Activated naive CD8-positive, alpha-beta T cell treated with anti-CD3 and anti-CD28 coated beads, Interleukin-2, amount 50 U/mL, for 24 hours (primary cell): ENCODE measurements around the gene RNF223.
"Not testable (repeated sequence)": the region's sequence is repeated elsewhere in the genome, so short reads cannot be mapped to it uniquely, and the experiment has no call there.

Experiments
- ATAC-seq: fragments of 150-1000 bp; cut with Tn5 transposase; one replicate; pipeline ENCODE4 v1.10.0; 2021
- DNase-seq: peaks from one replicate; pipeline ENCODE4 v3.0.0; 2021
- H3K27ac Mint-ChIP-seq: one replicate; pipeline ENCODE4 v1.8.0; 2021; ENCODE audit warnings: mild to moderate bottlenecking, mixed read lengths
- H3K27me3 Mint-ChIP-seq: one replicate; pipeline ENCODE4 v1.8.0; 2021; ENCODE audit warnings: mixed read lengths
- H3K36me3 Mint-ChIP-seq: one replicate; pipeline ENCODE4 v1.8.0; 2021; ENCODE audit warnings: low read depth, mixed read lengths
- H3K4me1 Mint-ChIP-seq: one replicate; pipeline ENCODE4 v1.8.0; 2021; ENCODE audit warnings: mixed read lengths
- H3K4me3 Mint-ChIP-seq: one replicate; pipeline ENCODE4 v1.8.0; 2021; ENCODE audit warnings: mild to moderate bottlenecking, moderate library complexity, mixed read lengths
- H3K9me3 Mint-ChIP-seq: one replicate; pipeline ENCODE4 v1.8.0; 2021; ENCODE audit warnings: mixed read lengths

Gene RNF223

DNA sequence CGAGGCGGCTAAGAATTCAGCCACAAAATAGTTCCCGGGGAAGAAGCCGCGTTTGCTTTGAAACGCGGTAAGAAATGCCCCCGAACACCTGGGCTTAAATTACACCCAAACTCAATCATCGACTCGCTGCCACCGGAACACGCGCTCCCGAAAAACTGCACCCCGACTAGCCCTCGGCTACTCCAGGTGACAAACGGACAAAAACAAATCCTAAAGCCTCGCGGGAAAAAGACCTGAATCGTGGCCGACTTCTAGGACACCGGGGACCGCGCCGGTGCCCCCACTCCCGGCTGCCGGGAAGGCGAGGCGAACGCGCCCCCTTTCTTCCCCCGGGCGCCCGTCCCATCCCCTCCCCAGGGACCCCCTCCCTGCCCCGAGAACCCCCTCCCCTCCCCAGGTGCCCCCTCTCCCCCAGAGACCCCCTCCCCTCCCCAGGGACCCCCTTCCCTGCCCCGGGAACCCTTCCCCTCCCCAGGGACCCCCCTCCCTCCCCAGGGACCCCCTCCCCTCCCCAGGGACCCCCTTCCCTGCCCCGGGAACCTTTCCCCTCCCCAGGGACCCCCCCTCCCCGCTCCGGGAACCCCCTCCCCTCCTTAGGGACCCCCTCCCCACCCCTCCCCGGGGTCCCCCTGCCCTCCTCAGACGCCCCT, 41.2 kb upstream of the RNF223 start:
- Mint-ChIP-seq H3K27me3 (peaks cover 12% of the 10 kb centered on the region), H3K9me3 (peaks cover 5% of the 10 kb centered on the region), H3K27ac (peak overlapping the region; percentile 69), H3K36me3 (peaks cover 32% of the 10 kb centered on the region), H3K4me1 (peaks cover 16% of the 10 kb centered on the region), H3K4me3 (peak overlapping the region; percentile 83)
- DNase-seq (no peak), ATAC-seq (no peak)

DNA sequence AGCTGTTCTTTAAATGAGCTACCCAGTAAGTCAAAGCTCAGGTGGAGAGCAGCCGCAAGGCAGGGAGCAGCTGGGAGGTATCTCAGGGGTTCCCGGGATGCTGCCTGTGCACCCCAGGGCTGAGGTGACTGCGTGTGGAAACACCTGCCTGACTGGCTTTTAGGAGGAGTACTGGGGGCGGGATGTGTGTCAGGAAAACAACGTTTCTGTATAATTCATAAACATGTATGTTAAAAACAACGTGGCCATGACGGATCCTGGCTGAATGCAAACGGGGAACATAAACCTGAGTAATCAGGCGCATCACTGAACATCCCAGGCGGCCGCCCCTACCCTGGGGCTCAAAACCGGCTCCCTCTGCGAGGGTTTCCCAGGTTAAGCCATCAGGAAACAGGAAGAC, 40.3 kb upstream of the RNF223 start:
- H3K4me1 Mint-ChIP-seq, result peaks cover 16% of the 10 kb centered on the region
- peaks cover 12% of the 10 kb centered on the region for H3K27me3 Mint-ChIP-seq
- no peak overlapping the region for H3K27ac Mint-ChIP-seq
- H3K36me3 Mint-ChIP-seq, result peaks cover 35% of the 10 kb centered on the region
- H3K9me3 Mint-ChIP-seq, result peaks cover 5% of the 10 kb centered on the region
- peak overlapping the region; percentile 83 for H3K4me3 Mint-ChIP-seq
- ATAC-seq (no peak), DNase-seq (no peak)

DNA sequence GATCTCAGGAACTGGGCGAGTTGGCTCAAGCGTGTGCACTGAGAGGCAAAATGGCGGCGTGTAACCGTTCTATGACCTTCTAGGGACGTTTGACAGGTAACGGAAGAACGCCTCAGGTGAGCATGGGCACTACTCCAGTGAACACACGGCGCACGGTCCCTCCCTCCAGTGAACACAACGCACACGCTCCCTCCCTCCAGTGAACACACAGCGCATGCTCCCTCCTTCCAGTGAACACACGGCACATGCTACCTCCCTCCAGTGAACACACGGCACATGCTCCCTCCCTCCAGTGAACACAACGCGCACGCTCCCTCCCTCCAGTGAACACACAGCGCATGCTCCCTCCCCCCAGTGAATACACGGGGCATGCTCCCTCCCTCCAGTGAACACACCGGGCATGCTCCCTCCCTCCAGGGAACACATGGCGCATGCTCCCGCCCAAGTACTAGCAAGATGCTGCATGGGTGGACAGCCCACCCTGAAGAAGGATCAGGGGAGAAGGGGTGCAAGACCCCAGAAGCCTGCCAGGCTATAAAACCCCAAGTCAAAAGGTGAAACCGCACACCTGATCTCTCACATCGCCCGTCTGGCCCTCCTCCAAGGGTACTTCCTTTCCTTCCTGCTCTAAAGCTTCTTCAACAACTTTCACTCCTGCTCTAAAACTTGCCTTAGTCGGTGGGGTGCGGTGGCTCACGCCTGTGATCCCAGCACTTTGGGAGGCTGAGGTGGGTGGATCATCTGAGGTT, 38.3 kb upstream of the RNF223 start:
- Mint-ChIP-seq H3K4me3 (no peak overlapping the region), H3K27me3 (no peaks in the 10 kb centered on the region), H3K36me3 (peaks cover 41% of the 10 kb centered on the region), H3K4me1 (peaks cover 18% of the 10 kb centered on the region), H3K9me3 (peaks cover 10% of the 10 kb centered on the region), H3K27ac (no peak overlapping the region)
- no peak for ATAC-seq
- DNase-seq, result no peak

DNA sequence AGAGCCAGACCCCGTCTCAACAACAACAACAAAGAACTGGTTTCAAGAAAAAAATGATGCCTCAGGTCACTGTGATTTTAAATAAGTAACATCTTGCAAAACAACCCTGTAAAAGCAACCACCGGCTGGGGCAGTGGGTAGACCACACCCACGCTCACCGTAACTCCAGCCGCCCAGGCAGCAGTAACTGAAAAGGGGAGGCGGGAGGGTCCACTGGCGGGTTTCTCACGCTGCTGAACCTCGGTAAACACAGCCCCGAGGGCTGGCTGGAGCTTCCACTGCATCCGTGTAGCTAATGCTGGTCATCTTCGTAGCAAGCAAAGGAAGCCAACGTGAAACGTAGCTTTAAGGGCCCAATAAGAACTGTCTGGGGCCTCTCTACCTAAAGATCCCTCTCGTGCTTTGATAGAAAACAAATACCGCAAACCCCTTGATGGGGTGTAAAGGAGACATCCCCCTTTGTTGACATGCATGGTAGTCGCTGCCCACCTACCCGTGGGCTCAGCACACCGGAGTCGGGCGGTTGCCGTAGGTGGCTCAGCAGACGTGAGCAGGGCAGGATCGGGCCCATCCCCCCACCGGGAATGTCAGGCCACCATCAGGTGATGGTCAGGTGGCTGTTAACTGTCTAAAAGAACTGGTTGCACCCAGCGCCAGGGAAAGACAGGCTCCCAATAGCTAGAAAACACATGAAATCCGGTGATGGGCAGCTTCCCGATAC, 37.6 kb upstream of the RNF223 start:
- no peak overlapping the region for H3K4me3 Mint-ChIP-seq
- peaks cover 18% of the 10 kb centered on the region for H3K4me1 Mint-ChIP-seq
- peaks cover 43% of the 10 kb centered on the region for H3K36me3 Mint-ChIP-seq
- no peak for DNase-seq
- ATAC-seq, result no peak
- H3K9me3 Mint-ChIP-seq, result peaks cover 10% of the 10 kb centered on the region
- no peaks in the 10 kb centered on the region for H3K27me3 Mint-ChIP-seq
- no peak overlapping the region for H3K27ac Mint-ChIP-seq

DNA sequence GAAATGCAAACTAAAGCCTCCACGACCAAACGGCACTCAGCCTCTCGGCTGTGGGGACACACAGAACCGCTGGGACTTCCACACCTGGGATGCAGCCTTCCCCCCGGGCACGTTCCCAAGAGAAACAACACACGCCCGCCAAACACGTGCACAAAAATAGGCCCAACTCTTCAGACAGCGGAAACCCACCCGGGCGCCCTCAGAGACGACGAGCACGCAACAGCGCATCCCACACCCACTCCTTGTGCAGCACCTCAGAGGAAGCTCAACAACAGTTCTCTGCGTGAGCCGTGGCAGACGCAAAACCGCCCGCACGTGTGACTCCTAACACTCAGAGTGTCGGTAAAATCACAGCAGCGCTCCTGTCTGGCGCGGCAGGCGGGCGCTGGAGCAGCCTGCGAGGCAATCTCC, 36.5 kb upstream of the RNF223 start:
- peaks cover 22% of the 10 kb centered on the region for H3K4me1 Mint-ChIP-seq
- no peaks in the 10 kb centered on the region for H3K27me3 Mint-ChIP-seq
- no peak overlapping the region for H3K4me3 Mint-ChIP-seq
- ATAC-seq, result no peak
- no peak overlapping the region for H3K27ac Mint-ChIP-seq
- peaks cover 10% of the 10 kb centered on the region for H3K9me3 Mint-ChIP-seq
- peaks cover 49% of the 10 kb centered on the region for H3K36me3 Mint-ChIP-seq
- DNase-seq, result no peak

DNA sequence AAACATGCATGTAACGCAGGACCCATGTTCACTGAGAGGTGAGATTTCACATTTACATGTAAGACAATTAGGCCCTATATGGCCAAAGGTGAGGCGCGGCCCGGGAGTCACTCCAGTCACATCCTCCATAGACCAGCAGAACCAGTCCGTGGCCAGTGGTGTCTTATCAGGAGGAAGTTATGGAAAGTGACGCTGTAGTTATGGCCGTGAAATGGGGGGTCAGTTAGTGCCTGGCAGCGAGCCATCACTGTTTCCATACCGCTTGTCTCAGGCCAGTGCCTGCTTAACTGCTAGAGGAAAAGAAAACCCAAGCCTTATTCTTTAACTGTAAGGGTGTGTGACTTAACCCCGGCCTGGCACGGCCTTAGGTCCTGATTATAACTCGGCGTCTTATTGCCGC, 35.6 kb upstream of the RNF223 start:
- H3K4me1 Mint-ChIP-seq, result peaks cover 20% of the 10 kb centered on the region
- peaks cover 10% of the 10 kb centered on the region for H3K9me3 Mint-ChIP-seq
- DNase-seq (no peak), ATAC-seq (no peak)
- peaks cover 47% of the 10 kb centered on the region for H3K36me3 Mint-ChIP-seq
- H3K27me3 Mint-ChIP-seq, result no peaks in the 10 kb centered on the region
- no peak overlapping the region for H3K4me3 Mint-ChIP-seq
- H3K27ac Mint-ChIP-seq, result no peak overlapping the region

DNA sequence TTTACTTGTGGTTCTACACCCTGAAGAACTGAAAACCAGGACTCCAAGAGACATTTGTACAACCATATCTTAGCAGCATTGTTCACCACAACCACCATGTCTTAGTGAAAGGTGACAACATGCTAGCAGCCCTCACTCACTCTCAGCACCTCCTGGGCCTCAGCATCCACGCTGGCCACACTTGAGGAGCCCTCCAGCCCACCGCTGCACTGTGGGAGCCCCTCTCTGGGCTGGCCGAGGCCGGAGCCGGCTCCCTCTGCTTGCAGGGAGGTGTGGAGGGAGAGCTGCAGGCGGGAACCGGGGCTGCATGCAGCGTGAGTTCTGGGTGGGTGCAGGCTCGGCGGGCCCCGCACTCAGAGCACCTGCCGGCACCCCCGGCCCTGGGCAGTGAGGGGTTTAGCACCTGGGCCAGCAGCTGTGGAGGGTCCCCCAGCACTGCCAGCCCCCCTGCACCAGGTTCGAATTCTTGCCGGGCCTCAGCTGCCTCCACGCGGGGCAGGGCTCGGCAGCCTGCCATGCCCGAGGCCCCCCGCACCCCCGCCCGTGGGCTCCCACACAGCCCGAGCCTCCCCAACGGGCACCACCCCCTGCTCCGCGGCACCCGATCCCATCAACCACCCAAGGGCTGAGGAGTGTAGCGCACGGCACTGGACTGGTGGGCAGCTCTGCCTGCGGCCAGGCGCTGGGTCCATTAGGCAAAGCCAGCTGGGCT, 32.6 kb upstream of the RNF223 start:
- Mint-ChIP-seq H3K4me3 (no peak overlapping the region), H3K27ac (no peak overlapping the region), H3K4me1 (peaks cover 36% of the 10 kb centered on the region), H3K9me3 (peaks cover 5% of the 10 kb centered on the region), H3K27me3 (no peaks in the 10 kb centered on the region), H3K36me3 (peaks cover 29% of the 10 kb centered on the region)
- DNase-seq (no peak), ATAC-seq (no peak)

DNA sequence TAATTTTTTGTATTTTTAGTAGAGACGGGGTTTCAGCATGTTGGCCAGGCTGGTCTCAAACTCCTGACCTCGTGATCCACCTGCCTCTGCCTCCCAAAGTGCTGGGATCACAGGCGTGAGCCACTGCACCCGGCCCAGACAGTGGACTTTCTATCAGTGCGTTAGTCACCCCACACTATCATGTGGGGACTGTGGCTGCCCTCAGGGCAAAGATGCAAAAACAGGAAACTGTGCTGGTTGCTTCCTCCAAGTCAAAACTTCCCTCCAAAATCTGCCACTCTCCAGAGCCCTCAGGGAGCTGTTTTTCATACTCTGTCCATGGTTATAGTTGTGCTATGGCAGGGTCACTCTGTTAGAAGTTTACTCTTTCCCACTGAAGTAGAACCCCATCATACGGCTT, 30.0 kb upstream of the RNF223 start:
- Mint-ChIP-seq H3K4me1 (peaks cover 60% of the 10 kb centered on the region), H3K27ac (peak overlapping the region; percentile 27), H3K9me3 (peaks cover 21% of the 10 kb centered on the region), H3K36me3 (peaks cover 36% of the 10 kb centered on the region)
- DNase-seq (peak; percentile 27), ATAC-seq (peak; percentile 95)
- H3K4me3 Mint-ChIP-seq, H3K27me3 Mint-ChIP-seq: not testable (repeated sequence)

DNA sequence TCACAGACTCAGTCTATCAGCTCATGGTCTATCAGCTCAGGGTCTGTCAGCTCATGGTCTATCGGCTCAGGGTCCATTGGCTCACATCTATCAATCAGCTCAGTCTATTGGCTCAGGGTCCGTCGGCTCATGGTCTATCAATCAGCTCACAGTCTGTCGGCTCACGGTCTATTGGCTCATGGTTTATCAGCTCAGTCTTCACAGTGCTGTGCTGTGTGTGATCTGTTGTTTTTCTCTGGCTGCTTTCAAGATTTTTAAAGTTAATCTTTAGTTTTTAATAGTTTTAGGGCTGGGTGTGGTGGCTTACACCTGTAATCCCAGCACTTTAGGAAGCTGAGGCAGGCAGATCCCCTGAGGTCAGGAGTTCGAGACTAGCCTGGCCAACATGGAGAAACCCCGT, 27.4 kb upstream of the RNF223 start:
- DNase-seq (no peak), ATAC-seq (no peak)
- Mint-ChIP-seq H3K27me3 (peaks cover 5% of the 10 kb centered on the region), H3K36me3 (peaks cover 46% of the 10 kb centered on the region), H3K27ac (no peak overlapping the region), H3K4me1 (peaks cover 69% of the 10 kb centered on the region), H3K4me3 (no peak overlapping the region), H3K9me3 (peaks cover 25% of the 10 kb centered on the region)

DNA sequence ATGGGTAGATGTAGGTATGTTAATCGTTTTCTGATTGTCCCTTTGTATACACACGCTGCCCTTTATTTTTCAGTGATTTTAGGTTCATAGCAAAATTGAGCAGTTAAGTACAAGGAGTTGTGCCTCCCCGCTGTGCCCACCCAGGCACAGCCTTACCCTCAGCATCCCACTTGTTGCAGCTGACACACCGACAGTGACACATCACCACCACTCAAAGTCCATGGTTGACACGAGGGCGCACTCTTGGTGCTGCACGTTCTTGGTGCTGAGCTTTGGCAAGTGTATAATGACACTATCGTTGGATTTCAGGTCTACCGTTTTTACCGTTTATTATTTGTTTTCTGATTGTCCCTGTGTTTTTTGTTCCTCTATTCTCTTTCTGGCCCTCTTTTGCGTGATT, 26.2 kb upstream of the RNF223 start:
- Mint-ChIP-seq H3K4me3 (no peak overlapping the region), H3K27me3 (peaks cover 5% of the 10 kb centered on the region), H3K9me3 (peaks cover 30% of the 10 kb centered on the region), H3K4me1 (peaks cover 66% of the 10 kb centered on the region), H3K27ac (peak overlapping the region; percentile 33), H3K36me3 (peaks cover 47% of the 10 kb centered on the region)
- DNase-seq, result no peak
- ATAC-seq, result no peak

DNA sequence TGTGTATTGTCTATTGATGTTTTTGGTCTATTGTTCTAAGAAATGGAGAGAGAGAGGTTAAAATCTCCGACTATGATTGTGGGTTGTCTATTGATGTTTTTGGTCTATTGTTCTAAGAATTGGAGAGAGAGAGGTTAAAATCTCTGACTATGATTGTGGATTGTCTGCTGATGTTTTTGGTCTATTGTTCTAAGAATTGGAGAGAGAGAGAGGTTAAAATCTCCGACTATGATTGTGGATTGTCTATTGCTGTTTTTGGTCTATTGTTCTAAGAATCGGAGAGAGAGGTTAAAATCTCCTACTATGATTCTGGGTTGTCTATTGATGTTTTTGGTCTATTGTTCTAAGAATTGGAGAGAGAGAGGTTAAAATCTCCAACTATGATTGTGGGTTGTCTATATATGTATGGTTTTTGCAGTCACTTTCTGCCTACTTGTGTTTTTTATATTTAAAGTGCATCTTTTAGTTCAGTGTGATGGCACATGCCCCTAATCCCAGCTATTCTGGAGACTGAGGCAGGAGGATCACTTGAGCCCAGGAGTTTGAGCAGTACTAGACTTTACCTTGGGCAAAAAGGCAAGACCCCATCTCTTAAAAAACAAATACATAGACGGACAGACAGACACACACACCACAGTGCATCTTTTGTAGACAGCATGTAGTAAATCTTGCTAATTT, 25.5 kb upstream of the RNF223 start:
- Mint-ChIP-seq H3K27me3 (peaks cover 5% of the 10 kb centered on the region), H3K4me3 (peak overlapping the region; percentile 5), H3K4me1 (peaks cover 63% of the 10 kb centered on the region), H3K9me3 (peaks cover 30% of the 10 kb centered on the region), H3K27ac (peak overlapping the region; percentile 80), H3K36me3 (peaks cover 52% of the 10 kb centered on the region)
- ATAC-seq (no peak), DNase-seq (no peak)

DNA sequence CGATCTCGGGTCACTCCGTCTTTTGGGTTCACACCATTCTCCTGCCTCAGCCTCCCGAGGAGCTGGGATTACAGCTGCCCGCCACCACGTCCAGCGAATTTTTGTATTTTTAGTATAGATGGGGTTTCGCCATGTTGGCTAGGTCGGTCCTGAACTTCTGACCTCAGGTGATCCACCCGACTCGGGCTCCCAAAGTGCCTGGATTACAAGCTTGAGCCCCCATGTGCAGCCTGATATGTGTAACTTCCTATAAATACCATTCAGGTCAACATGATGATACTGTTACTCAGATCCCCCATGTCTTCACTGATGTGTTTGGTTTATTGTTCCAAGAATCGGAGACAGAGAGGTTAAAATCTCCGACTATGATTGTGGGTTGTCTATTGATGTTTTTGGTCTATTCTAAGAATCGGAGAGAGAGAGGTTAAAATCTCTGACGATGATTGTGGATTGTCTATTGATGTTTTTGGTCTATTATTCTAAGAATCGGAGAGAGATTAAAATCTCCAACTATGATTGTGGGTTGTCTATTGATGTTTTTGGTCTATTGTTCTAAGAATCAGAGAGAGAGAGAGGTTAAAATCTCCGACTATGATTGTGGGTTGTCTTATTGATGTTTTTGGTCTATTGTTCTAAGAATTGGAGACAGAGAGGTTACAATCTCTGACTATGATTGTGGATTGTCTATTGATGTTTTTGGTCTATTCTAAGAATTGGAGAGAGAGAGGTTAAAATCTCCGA, 24.7 kb upstream of the RNF223 start:
- H3K27me3 Mint-ChIP-seq, result peaks cover 5% of the 10 kb centered on the region
- ATAC-seq, result peak; percentile 91

DNA sequence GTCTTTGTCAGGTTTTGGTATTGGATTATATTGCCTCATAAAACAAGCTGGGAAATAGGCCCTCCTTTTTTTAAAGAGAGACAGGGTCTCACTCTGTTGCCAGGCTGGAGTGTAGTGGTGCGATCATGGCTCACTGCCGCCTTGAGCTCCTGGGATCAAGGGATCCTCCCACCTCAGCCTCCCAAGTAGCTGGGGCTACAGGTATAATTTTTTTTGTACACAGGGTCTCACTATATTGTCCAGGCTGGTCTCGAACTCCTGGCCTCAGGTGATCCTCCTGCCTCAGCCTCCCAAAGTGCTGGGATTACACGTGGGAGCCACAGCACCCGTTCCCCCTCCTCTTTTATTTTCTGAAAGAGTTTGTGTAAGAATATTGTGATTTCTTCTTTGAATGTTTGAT, 22.0 kb upstream of the RNF223 start:
- not testable (repeated sequence) for H3K4me3 Mint-ChIP-seq, DNase-seq, H3K27me3 Mint-ChIP-seq, H3K27ac Mint-ChIP-seq, ATAC-seq
- peaks cover 30% of the 10 kb centered on the region for H3K9me3 Mint-ChIP-seq
- peaks cover 44% of the 10 kb centered on the region for H3K36me3 Mint-ChIP-seq
- H3K4me1 Mint-ChIP-seq, result peaks cover 47% of the 10 kb centered on the region

More for the DNA sequence above, 24.7 kb upstream of the RNF223 start:
- H3K4me1 Mint-ChIP-seq, result peaks cover 56% of the 10 kb centered on the region
- DNase-seq, result peak; percentile 29
- H3K36me3 Mint-ChIP-seq, result peaks cover 51% of the 10 kb centered on the region
- peaks cover 30% of the 10 kb centered on the region for H3K9me3 Mint-ChIP-seq
- H3K27ac Mint-ChIP-seq, result peak overlapping the region; percentile 80
- peak overlapping the region; percentile 5 for H3K4me3 Mint-ChIP-seq
